ENCODE results near the gene HOXA9. TPM values are rescaled to one million over a fixed set of nuclear protein-coding genes. Genes with fewer than 3 reads are reported as not detected.

HOXA9 gene
- total RNA-seq, 2 experiments from 2014 or later = not detected

- no peaks in the 10 kb centered on the region for H3K4me1 ChIP-seq (ENCODE audit: insufficient read depth, low read length, poor library complexity, severe bottlenecking)
- no peak overlapping the region for H3K4me3 ChIP-seq (ENCODE audit: low read depth, low read length, poor library complexity, severe bottlenecking)
- intact Hi-C loops (cut with micrococcal nuclease; ENCODE audit: unreplicated experiment) = no loop called here
- H3K9me2 ChIP-seq (ENCODE audit: insufficient read depth, low read length) = no peaks in the 10 kb centered on the region
- H3K4me2 ChIP-seq (ENCODE audit: low read length) = no peak overlapping the region
- H3K36me3 ChIP-seq (ENCODE audit: insufficient read depth, low read length) = no peaks in the 10 kb centered on the region
- CTCF ChIA-PET (ENCODE audit: unreplicated experiment) = no interaction called here
- H3K9me3 ChIP-seq (ENCODE audit: low read length) = no peaks in the 10 kb centered on the region
- POLR2A ChIA-PET = interaction anchor here (0.6 kb wide), 1 partner anchor 1555 kb away, joined by 3 read pairs; no protein-coding TSS in a partner anchor
- no peaks in the 10 kb centered on the region for H3K79me2 ChIP-seq (ENCODE audit: insufficient read depth, low read depth, low read length)
- no TSS peak for BruUV-seq (replicated peaks)
- H2AFZ ChIP-seq (ENCODE audit: low read length) = no peak overlapping the region
- no peaks in the 10 kb centered on the region for H4K20me1 ChIP-seq (ENCODE audit: insufficient read depth, low read length)
- H3K27ac ChIP-seq (ENCODE audit: low read depth, low read length, poor library complexity, severe bottlenecking) = no peak overlapping the region
- TF ChIP-seq EZH2phosphoT487 (IDR thresholded peaks at IDR 0.05; ENCODE audit: borderline replicate concordance, low read depth, low read length) (no peak), CTCF (conservative IDR thresholded peaks at IDR 0.05; ENCODE audit: low read length) (no peak)
- no peak for DNase-seq (ENCODE audit: low spot score)
Measured at GRCh38 chr7:27176962-27177794, 11.8 kb upstream of the HOXA9 start.

GRCh38 chr7:27176524-27176845 is 11.1 kb upstream of the HOXA9 start:
- H3K4me1 ChIP-seq (ENCODE audit: insufficient read depth, low read length, poor library complexity, severe bottlenecking) = no peaks in the 10 kb centered on the region
- H3K36me3 ChIP-seq (ENCODE audit: insufficient read depth, low read length) = no peaks in the 10 kb centered on the region
- TF ChIP-seq CTCF (conservative IDR thresholded peaks at IDR 0.05; ENCODE audit: low read length) = no peak
- H3K27ac ChIP-seq (ENCODE audit: low read depth, low read length, poor library complexity, severe bottlenecking) = no peak overlapping the region
- no peak overlapping the region for H3K4me3 ChIP-seq (ENCODE audit: low read depth, low read length, poor library complexity, severe bottlenecking)
- intact Hi-C loops (cut with micrococcal nuclease; ENCODE audit: unreplicated experiment) = no loop called here
- no peak overlapping the region for H2AFZ ChIP-seq (ENCODE audit: low read length)
- POLR2A ChIA-PET = no interaction called here
- no peaks in the 10 kb centered on the region for H3K9me2 ChIP-seq (ENCODE audit: insufficient read depth, low read length)
- no TSS peak for BruUV-seq (replicated peaks)
- no peak overlapping the region for H3K4me2 ChIP-seq (ENCODE audit: low read length)
- H4K20me1 ChIP-seq (ENCODE audit: insufficient read depth, low read length) = no peaks in the 10 kb centered on the region
- H3K9me3 ChIP-seq (ENCODE audit: low read length) = no peaks in the 10 kb centered on the region
- CTCF ChIA-PET (ENCODE audit: unreplicated experiment) = no interaction called here
- DNase-seq (ENCODE audit: low spot score) = no peak
- no peaks in the 10 kb centered on the region for H3K79me2 ChIP-seq (ENCODE audit: insufficient read depth, low read depth, low read length)

- Histone ChIP-seq H3K4me3 (ENCODE audit: low read depth, low read length, poor library complexity, severe bottlenecking) (no peak overlapping the region), H3K27ac (ENCODE audit: low read depth, low read length, poor library complexity, severe bottlenecking) (no peak overlapping the region), H4K20me1 (ENCODE audit: insufficient read depth, low read length) (no peaks in the 10 kb centered on the region), H3K4me2 (ENCODE audit: low read length) (no peak overlapping the region), H3K79me2 (ENCODE audit: insufficient read depth, low read depth, low read length) (no peaks in the 10 kb centered on the region), H3K4me1 (ENCODE audit: insufficient read depth, low read length, poor library complexity, severe bottlenecking) (no peaks in the 10 kb centered on the region), H3K36me3 (ENCODE audit: insufficient read depth, low read length) (no peaks in the 10 kb centered on the region), H3K9me3 (ENCODE audit: low read length) (no peaks in the 10 kb centered on the region), H3K9me2 (ENCODE audit: insufficient read depth, low read length) (no peaks in the 10 kb centered on the region), H2AFZ (ENCODE audit: low read length) (no peak overlapping the region)
- POLR2A ChIA-PET = no interaction called here
- no TSS peak for BruUV-seq (replicated peaks)
- intact Hi-C loops (cut with micrococcal nuclease; ENCODE audit: unreplicated experiment) = no loop called here
- CTCF ChIA-PET (ENCODE audit: unreplicated experiment) = no interaction called here
- TF ChIP-seq CTCF (conservative IDR thresholded peaks at IDR 0.05; ENCODE audit: low read length) (no peak), EZH2phosphoT487 (IDR thresholded peaks at IDR 0.05; ENCODE audit: borderline replicate concordance, low read depth, low read length) (no peak)
- no peak for DNase-seq (ENCODE audit: low spot score)
Measured at GRCh38 chr7:27175626-27176523, 10.5 kb upstream of the HOXA9 start.

All from OCI-LY7 (cell line).